Measurements from ENCODE around the gene TXNRD1. TPM values are rescaled to one million over a fixed set of nuclear protein-coding genes. Genes with fewer than 3 reads are reported as not detected.

Gene TXNRD1
- total RNA-seq, 4 donors from 2014 or later: 111 to 140 (median 128) TPM

DNA sequence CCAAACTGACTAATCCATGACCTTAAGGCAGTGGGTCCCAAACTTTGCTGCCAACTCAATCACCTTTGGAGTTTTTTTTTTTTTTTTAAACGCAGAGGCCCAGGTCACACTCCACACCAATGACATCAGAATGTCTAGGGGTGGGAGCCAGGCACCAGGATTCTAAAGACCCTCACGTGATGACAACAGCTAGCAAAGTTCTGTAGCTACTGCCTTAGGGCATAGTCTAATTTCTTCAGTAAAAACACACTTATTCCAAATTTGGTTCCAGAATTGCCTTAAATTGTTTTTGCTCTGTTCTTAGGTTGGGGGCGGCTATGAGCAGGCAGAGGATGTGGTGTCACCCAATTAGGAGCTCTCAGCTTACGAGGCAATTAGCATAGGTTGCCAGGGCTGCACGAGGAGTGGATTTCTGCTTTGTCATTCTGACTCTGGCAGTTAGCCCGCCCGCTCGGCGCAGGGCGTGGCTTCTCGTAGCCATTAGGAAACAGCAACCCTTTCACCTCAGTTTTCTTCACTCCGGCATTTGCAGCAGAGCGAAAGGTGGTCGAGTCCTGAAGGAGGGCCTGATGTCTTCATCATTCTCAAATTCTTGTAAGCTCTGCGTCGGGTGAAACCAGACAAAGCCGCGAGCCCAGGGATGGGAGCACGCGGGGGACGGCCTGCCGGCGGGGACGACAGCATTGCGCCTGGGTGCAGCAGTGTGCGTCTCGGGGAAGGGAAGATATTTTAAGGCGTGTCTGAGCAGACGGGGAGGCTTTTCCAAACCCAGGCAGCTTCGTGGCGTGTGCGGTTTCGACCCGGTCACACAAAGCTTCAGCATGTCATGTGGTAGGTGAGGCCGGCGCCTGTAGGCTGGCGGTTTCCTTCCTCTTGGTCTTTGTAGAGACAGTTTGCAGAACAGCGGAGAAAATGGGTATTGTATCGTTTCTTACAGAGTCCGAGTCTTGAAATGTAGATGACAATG, 71.2 kb downstream of the TXNRD1 start:
- WGBS, 2 donors: 0% methylated on average over 36 to 40 of the region's 40 CpGs
- H3K4me3 ChIP-seq: peak overlapping the region; percentile 72 to 84 (median 76)
- peaks cover 0 to 29% (median 21%) of the 10 kb centered on the region in 4 donors for H3K4me1 ChIP-seq
- no peaks in the 10 kb centered on the region for H3K27me3 ChIP-seq
- peak in 1 of 2 donors; percentile 69 for TF ChIP-seq POLR2A (IDR thresholded peaks at IDR 0.05)
- TF ChIP-seq, protein P1, sequence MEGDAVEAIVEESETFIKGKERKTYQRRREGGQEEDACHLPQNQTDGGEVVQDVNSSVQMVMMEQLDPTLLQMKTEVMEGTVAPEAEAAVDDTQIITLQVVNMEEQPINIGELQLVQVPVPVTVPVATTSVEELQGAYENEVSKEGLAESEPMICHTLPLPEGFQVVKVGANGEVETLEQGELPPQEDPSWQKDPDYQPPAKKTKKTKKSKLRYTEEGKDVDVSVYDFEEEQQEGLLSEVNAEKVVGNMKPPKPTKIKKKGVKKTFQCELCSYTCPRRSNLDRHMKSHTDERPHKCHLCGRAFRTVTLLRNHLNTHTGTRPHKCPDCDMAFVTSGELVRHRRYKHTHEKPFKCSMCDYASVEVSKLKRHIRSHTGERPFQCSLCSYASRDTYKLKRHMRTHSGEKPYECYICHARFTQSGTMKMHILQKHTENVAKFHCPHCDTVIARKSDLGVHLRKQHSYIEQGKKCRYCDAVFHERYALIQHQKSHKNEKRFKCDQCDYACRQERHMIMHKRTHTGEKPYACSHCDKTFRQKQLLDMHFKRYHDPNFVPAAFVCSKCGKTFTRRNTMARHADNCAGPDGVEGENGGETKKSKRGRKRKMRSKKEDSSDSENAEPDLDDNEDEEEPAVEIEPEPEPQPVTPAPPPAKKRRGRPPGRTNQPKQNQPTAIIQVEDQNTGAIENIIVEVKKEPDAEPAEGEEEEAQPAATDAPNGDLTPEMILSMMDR (IDR thresholded peaks at IDR 0.05): peak in 1 of 5 experiments; percentile 33
- peak in 1 of 2 donors; percentile 94 for TF ChIP-seq EP300 (IDR thresholded peaks at IDR 0.05)
- DNase-seq (ENCODE audit: low spot score in 2 of 2): peak; percentile 91 to 95
- peak overlapping the region; percentile 49 to 93 (median 92) for H3K27ac ChIP-seq
- peaks cover 0 to 10% (median 1%) of the 10 kb centered on the region in 3 donors for H3K36me3 ChIP-seq
- H3K9me3 ChIP-seq: no peaks in the 10 kb centered on the region

GRCh38 chr12:104288635-104289274, 73.2 kb downstream of the TXNRD1 start:
- TF ChIP-seq EP300 (IDR thresholded peaks at IDR 0.05) (peak; percentile 15 to 93), POLR2A (IDR thresholded peaks at IDR 0.05) (peak; percentile 55 to 79)
- TF ChIP-seq, protein P1 (IDR thresholded peaks at IDR 0.05): no peak
- no peaks in the 10 kb centered on the region for H3K27me3 ChIP-seq
- no peaks in the 10 kb centered on the region for H3K9me3 ChIP-seq
- peak; percentile 54 to 61 for DNase-seq (ENCODE audit: low spot score in 2 of 2)
- H3K4me1 ChIP-seq: peaks cover 0 to 39% (median 21%) of the 10 kb centered on the region in 4 donors
- H3K4me3 ChIP-seq: peak overlapping the region; percentile 72 to 84 (median 76)
- peaks cover 0 to 26% (median 7%) of the 10 kb centered on the region in 3 donors for H3K36me3 ChIP-seq
- 0 to 1% methylated on average over 41 of the region's 41 CpGs for WGBS, 2 donors
- peak overlapping the region; percentile 49 to 93 (median 92) for H3K27ac ChIP-seq

DNA sequence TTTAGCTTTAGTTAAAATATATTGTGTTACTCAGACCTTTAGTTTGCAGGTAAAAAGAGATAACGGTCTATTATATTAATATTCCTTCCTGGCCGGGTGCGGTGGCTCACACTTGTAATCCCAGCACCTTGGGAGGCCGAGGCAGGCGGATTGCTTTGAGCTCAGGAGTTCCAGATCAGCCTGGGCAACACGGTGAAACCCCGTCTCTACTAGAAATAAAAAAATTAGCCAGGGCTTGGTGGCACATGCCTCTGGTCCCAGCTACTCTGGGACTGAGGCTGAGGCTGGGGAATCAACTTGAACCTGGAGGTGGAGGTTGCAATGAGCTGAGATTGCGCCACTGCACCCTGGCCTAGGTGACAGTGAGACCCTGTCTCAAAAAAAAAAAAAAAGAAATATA, 74.7 kb downstream of the TXNRD1 start:
- H3K27ac ChIP-seq: no peak overlapping the region
- H3K4me1 ChIP-seq: peaks cover 0 to 50% (median 22%) of the 10 kb centered on the region in 4 donors
- no peaks in the 10 kb centered on the region for H3K27me3 ChIP-seq
- no peaks in the 10 kb centered on the region for H3K9me3 ChIP-seq
- WGBS, 2 donors: 86 to 95% methylated on average over 8 of the region's 8 CpGs
- DNase-seq (ENCODE audit: low spot score in 2 of 2): no peak
- H3K36me3 ChIP-seq: peaks cover 0 to 40% (median 7%) of the 10 kb centered on the region in 3 donors
- no peak overlapping the region for H3K4me3 ChIP-seq
- TF ChIP-seq, protein P1 (IDR thresholded peaks at IDR 0.05): no peak
- TF ChIP-seq POLR2A (IDR thresholded peaks at IDR 0.05) (no peak), EP300 (IDR thresholded peaks at IDR 0.05) (no peak)

DNA sequence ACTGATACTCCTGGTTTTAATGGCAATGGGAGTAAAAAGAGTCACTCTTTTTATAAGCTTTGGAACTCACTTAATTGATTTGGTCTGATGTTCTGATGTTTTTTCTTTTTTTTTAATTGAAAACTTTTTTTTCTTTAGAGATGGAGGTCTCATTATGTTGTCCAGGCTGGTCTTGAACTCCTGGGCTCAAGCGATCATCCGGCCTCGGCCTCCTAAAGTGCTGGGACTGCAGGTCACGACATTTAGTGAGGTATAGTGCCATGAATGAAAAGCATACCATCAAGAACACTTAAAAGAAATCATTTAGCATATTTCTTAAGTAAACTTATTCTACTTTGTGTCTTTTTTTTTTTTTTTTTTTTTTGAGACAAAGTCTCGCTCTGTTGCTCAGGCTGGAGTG, 75.3 kb downstream of the TXNRD1 start:
- no peaks in the 10 kb centered on the region for H3K27me3 ChIP-seq
- H3K36me3 ChIP-seq: peaks cover 0 to 46% (median 7%) of the 10 kb centered on the region in 3 donors
- H3K27ac ChIP-seq: no peak overlapping the region
- 95 to 98% methylated on average over 5 of the region's 5 CpGs for WGBS, 2 donors
- no peak overlapping the region for H3K4me3 ChIP-seq
- H3K9me3 ChIP-seq: no peaks in the 10 kb centered on the region
- no peak for DNase-seq (ENCODE audit: low spot score in 2 of 2)
- TF ChIP-seq POLR2A (IDR thresholded peaks at IDR 0.05) (no peak), EP300 (IDR thresholded peaks at IDR 0.05) (no peak)
- TF ChIP-seq, protein P1 (IDR thresholded peaks at IDR 0.05): no peak
- peaks cover 0 to 50% (median 19%) of the 10 kb centered on the region in 4 donors for H3K4me1 ChIP-seq
